ELR (cell line): Measurements from ENCODE around the gene SATB2.

Source experiments
- DNase-seq: peaks from one replicate; pipeline ENCODE4 v3.0.0-alpha.2; 2015; ENCODE audit warnings: low read depth

The SATB2 gene

GRCh38 chr2:199257261-199258224, 200.2 kb downstream of the SATB2 start:
- DNase-seq: no peak

GRCh38 chr2:199230091-199230490, 227.6 kb downstream of the SATB2 start:
- DNase-seq: peak; percentile 45

GRCh38 chr2:199228887-199229819, 228.6 kb downstream of the SATB2 start:
- peak; percentile 99 for DNase-seq

GRCh38 chr2:199223791-199224190, 233.9 kb downstream of the SATB2 start:
- DNase-seq: peak; percentile 93

GRCh38 chr2:199220920-199221319, 236.8 kb downstream of the SATB2 start:
- no peak for DNase-seq

- DNase-seq: no peak
Measured at GRCh38 chr2:199219551-199219950, 238.2 kb downstream of the SATB2 start.
